NOMO-1 treated with DMSO at 0.1 percent for 48 hours (cell line): ENCODE data around the gene CDKN2B-AS1.
"Not testable (repeated sequence)": the region's sequence is repeated elsewhere in the genome, so short reads cannot be mapped to it uniquely, and the experiment has no call there.

ENCODE experiments used
- DNase-seq: peaks from one replicate; lab custom pipeline; 2025; ENCODE audit not compliant: unreplicated experiment; lab: John Stamatoyannopoulos, UW

CDKN2B-AS1 gene

DNA sequence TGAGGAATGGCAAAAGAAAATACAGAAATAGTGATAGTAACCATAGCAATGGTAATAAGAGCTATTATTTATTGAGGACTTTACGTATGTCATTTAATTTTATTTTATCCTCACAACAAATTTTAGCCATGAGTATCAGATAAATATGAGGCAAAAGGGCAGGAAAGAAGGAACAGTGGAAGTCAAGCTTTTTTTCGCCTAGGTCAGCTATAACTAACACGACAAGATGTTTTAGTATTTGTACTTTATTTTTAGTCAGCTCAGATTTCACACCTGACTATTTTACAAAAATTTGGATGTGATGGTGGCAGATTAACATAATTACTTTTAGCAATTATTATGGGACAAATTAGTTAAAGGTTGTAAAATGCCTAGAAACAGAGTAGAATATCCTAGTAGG lies 49.3 kb downstream of the CDKN2B-AS1 start:
- no peak for DNase-seq

DNA sequence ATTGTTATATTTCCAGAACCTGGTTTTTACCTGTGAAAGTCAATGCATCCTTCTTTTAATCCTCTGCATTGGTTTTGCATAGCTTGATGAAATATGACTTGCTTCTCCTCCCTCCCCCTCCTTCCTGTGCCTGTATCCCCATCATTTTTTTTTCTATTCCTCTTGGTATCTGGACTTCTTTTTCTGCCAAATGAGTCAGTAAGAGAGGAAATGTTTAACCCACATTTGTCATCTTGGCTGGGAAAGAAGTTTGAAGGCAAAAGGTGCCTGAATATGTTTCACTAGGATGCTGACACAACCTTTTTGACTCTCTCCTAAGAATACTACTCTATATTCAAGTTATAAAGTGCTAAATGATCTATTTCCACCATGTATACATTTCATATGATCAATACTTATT lies 50.0 kb downstream of the CDKN2B-AS1 start:
- no peak for DNase-seq

DNA sequence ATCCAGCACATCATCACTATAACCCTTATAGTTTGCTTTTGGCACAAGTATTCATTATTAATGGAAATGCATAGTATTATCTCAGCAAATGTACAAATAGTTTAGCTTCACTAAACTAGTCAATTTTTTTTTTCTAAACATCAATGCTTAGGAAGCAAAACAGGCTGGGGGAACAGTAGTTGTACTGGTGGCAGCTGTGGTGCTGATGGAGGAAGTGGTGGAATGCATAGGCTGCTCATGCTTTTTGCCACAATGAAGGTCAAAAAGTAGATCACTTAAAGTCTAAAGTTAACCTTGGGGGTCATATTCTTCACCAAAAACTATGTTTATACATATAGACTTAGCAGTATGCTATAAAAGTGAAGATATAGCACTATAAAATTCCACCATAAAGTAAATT lies 50.8 kb downstream of the CDKN2B-AS1 start:
- no peak for DNase-seq

DNA sequence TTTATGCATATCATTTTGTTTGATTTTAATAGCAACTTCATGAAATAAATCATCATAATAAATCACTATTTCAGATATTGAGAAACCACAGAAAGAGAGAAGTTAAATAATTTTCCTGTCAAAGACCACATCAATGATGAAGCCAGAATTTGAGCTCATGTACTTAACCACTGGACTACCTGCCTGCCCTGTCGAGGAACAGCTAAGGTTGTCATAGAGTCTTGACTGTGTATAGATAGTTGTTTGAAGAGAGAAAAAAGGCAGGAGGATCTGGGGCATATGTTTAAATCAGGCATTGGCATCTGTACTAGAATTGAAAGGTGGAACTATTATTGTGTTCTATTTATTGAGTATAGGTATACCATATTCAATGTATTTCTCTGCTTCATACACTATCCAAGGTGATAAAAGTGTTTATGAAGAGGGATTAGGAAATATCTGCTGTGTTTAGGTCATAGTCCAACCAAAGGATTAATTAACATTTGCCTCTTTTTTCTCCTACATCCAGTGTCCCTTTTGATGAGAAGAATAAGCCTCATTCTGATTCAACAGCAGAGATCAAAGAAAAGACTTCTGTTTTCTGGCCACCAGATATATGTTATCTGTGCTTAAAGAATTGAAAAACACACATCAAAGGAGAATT lies 51.8 kb downstream of the CDKN2B-AS1 start:
- no peak for DNase-seq

DNA sequence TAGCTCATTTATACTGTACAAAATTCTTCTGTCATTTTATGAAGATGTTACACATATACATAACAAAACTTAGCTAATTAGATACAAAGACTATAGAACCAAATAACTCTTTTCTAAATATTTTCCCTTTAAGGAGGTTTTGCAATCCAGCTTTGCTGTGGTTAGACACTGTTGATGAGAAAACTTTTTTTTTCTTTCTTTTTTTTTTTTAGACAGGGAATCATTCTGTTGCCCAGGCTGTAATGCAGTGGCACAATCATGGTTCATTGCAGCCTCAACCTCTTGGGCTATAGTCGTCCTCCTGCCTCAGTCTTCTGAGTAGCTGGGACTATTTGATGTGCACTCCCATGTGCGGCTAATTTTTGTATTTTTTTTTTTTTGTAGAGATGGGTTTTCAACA lies 53.0 kb downstream of the CDKN2B-AS1 start:
- no peak for DNase-seq

DNA sequence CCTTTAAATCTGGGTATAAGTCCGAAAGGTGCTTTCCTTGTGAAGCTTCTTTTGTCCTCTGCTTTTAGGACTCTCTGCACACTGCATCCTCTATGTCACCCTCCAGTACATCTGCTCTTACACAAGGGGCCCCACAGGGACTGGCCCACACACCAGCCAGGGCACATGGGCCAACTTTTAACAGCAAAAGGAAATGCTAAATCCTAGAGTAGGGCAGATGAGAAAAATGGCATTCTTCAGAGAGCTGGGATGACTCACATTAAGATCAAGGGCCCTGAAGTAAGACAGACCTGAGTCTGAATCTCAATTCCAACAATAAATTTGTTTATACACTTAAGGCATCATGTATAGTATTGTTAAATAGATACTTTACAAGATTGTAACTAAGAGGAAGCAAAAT lies 54.8 kb downstream of the CDKN2B-AS1 start:
- DNase-seq, result no peak

DNA sequence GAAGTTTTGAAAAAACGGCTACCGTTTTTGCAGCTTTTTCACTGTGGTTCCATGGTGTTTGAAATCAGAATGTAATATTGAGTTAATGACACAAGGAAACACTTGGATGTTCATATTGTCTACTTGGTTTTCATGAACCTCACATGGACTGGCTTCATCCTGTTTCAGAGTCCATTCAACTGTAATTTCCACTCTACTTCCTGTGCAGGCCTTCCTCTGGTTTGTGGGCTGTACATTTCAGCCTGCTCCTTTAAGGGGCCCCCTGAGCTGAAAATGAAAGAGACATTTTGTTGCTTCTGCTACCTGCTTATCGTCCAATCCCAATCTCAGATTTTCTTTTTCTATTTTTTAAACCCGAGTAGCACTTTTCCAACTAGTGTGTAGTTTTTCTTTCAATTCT lies 56.3 kb downstream of the CDKN2B-AS1 start:
- DNase-seq, result no peak

DNA sequence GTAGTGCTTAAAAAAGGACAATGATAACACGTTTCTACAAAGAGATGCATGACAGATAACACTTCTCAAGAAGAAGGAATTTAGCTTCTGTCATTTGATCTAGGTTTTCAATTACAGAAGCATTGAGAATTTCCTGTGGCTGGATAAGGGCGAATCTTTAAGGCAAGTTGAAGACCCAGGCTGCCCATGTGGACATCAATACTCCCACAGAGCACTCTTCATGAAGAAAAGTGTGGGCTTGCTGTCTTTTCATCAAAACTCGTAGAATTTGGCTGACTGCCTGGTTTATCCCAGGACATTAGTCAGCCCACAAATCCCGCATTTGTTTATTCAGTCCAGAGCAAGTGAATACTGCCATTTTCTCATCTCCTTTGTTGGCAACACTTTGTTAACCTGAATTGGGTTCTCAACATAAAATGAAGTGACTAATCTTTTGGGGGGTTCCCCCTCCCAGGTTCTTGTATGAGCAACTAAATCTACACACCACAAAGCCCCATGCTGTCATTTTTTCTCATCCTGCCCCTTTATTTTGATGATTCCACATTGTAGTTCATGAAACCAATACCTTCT lies 57.9 kb downstream of the CDKN2B-AS1 start:
- no peak for DNase-seq

DNA sequence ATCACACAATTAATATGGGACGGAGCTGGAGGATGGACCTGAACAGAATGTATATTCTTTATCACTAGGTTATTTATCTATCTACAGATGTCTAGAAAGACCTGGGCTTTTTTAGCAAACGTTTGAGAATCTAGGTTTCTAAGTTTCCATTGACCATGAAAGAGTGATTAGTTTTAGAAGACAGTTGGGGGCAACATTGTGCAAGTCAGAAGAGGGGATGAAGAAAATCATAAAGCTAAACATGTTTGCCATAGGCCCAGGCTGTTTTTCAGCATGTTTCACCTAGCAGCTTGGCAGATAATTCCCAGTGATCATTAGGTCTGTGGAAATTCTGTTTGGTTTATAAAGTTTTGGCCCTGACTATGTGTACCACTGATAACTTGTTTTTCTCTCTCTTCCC lies 58.6 kb downstream of the CDKN2B-AS1 start:
- no peak for DNase-seq

DNA sequence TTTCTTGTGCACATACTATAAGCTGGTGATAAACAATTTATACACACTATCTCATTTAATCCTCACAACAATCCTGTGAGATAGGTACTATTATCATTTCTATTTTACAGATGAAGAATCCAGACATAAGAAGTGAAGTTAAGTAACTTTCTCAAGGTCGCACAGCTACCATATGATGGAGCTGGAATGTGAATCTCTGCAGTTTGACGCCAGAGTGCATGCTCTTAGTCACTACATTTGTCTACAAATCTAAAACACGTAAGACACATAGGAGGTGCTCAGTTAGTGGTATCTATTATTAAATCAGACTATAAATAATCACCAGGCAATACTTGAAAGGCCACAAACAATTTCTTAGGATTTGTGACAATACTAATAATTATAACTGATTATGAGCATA lies 59.5 kb downstream of the CDKN2B-AS1 start:
- no peak for DNase-seq

DNA sequence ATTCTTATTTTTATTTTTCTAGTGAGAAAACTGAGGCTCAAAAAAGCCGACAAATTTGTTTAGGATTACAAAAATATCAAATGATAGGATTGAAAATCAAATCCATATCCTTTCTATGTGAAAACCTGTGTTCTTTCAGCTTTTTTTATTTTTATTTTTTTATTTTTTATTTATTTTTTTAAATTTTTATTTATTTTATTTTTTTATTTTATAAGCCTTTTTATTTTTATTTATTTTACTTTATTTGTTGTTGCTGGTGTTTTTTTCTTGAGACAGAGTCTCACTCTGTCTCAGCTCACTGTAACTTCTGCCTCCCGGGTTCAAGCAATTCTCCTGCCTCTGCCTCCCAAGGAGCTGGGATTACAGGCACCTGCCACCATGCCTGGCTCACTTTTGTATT lies 59.9 kb downstream of the CDKN2B-AS1 start:
- no peak for DNase-seq

DNA sequence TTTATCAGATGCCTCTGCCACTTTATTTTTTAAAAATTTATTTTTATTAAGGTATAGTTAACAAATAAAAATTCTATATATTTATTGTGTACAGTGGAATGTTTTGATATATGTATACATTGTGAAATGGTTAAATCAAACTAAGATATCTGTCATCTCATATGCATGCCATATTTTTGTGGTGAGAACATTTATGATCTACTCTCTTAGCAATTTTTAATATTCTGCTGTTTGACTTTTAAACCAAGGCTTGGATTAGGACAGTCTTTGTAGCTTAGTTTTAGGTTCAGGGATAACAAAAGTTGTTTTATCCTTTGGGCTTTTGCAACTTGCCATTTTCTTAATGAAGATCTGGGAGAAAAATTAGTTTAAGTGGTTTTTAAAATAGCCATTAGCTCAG lies 60.5 kb downstream of the CDKN2B-AS1 start:
- DNase-seq, result no peak

DNA sequence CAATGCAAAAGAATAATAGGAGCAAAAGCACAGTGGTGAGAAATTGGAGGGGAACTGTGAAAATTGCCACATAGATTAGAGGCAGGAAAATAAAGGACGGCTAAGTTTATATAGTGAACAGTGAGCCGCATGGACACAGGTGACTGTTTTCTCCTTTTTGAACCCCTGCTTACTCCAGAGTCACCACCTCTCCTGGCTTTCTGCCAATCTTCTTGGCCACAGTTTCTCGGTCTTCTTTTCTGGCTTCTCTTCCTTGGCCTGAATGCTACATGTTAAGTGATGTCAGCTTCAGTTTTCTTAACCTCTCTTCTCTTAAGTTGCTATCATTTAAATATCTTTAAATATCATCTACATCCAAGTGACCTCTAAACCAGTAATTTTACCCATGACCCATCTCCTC lies 61.8 kb downstream of the CDKN2B-AS1 start:
- no peak for DNase-seq

DNA sequence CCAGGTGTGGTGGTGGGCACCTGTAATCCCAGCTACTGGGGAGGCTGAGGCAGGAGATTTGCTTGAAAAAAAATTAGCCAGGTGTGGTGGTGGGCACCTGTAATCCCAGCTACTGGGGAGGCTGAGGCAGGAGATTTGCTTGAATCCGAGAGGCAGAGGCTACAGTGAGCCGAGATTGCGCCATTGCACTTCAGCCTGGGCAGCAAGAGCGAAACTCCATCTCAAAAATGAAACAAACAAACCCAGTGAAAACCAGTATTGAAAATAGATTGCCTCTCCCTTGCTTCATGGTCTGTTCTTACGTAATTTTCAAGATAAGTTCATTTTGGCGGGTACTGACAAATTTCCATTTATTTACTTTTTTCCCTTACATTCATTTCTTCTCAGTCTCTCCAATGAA lies 63.4 kb downstream of the CDKN2B-AS1 start:
- not testable (repeated sequence) for DNase-seq

DNA sequence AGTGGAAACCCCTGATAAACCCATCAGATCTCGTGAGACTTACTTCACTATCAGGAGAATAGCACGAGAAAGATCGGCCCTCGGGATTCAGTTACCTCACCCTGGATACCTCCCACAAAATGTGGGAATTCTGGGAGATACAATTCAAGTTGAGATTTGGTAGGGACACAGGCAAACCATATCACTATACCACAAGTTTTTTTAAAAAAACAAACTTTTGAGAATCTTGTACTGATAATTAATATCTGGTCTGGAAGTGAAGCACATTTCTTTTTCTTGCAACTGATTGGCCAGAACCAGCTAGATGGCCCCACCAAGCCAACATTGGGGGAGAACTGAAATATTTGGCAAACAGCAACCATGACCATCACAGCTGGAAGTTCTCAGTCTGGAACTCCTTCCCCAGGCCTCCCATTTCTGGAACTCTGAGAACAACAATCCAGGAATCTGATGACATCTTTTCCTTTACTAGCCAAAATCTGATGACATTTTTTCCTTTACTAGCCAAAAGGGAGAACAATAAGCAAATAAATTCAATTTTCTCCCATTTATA lies 66.3 kb downstream of the CDKN2B-AS1 start:
- DNase-seq, result no peak

DNA sequence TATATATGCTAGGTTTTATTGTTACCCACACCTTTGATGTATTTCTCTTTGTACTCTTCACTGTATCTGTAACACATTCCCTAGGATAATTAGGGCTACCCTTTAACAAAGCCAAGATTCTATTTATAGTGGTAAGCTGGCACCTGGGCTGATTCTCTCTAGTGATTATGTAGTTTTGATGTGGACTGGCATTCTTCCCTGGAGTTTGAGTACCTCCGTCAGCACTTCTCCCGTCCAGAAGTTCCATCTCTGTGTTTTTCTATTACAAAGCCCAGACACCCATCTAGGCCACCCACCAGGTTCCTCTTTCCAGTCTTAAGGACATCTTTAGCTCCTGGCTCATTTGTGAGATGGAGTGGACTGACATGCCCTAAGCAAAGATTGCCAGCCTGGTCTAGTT lies 70.4 kb downstream of the CDKN2B-AS1 start:
- DNase-seq, result no peak

DNA sequence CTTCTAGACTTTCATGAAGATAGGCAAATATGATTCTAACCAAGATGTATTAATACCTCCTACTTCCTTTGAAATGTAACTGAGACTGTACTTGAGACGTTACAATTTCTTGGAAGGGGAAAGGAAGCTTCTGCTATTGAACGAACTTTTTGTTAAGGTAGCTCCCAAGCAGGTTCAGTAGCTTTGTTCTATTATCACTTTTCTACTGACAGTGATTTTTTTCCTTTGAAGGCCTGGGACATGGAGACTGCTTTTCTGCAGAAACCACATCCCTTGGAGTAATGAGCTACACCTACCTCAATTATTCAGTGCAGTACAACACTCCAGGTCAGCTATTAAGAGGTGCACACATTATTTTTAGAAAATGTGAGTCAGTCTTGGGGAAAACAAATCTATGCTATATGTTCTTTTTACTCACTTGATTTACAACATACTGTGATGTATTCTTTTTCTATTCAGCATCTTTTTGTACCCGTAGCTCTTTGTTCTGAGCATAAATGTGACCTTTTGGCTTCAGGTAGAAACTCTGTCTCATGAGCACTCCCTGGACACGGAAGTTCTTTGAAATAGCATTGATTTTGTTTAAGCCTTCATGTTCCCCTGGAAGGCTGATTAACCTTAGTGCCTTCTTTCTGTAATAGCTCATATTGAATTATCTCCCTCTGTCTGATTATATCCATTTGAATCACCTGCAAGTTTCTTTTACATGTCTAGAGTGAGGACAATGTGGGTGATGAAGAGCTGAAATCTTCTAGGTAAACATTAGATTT lies 71.0 kb downstream of the CDKN2B-AS1 start:
- DNase-seq, result no peak

DNA sequence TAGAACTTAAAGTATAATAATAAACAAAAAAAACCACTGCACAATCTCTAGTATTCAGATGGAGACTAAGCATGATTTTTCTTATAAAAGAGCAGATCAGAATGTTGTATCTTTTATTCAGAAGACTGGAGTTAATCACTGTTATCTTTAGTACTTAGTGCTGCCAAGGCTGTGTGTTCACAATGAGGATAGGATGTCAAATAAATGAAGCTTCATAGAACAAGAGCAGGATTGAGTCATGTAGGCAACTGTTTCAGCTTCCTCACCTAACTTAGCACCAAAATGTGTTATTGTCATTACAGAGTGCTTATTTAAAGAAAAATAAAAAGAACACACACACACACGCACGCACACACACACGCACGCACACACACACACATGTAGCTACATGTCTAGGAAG lies 72.6 kb downstream of the CDKN2B-AS1 start:
- no peak for DNase-seq

DNA sequence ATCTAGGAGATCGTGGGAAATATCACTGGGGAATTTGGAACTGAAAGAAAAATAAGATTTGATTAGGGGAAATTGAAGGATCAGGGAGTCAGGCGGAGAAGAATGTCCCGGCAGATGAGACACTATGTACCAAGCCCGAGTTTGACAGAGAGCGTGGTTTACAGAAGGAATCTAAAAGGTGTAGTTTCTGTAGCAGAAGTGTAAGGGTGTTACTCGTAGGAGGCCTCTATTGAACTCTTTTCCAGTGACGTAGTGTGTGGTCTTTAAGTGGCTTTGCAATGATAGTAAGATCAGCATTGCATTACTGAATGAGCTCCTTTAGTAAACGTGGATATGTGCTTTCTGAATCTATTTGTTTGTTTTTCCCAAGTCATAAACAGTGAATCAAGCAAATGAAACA lies 73.8 kb downstream of the CDKN2B-AS1 start:
- DNase-seq, result no peak

DNA sequence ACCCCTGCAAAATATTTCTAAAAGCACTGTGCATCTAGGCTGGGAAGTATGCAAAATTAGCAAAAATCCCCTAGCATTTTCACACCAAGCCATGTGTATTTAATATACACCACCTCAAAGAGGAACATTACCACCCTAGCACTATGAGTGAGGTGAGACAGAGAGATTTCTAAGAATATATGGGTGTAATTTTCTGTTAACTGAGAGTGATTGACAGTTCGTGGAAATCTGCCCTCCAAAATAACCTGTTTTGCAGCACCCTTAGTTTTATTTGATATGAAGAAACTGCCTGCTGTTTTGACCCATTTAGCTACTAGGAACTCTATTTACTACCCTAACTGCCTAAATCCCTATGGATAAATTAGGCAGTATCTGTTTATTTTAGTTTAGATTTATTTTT lies 78.8 kb downstream of the CDKN2B-AS1 start:
- DNase-seq, result no peak

DNA sequence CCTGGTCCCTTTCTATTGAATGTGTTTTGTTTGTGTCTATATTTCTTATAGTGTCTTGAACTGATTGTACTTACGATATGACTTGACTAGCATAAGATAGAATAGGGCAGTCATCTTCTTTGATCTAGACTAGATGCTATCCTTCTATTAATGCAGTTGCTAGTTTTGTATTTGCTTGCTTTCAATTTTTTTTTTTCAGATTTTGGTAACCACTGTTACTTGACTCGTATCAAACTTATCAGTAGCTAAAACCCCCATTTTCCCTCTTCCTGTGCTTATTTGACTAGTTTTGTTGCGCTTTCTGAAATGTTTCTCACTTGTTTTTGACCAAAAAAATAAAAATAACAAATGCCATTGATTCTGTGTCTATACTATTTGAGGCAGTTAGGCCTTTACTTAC lies 83.5 kb downstream of the CDKN2B-AS1 start:
- no peak for DNase-seq

DNA sequence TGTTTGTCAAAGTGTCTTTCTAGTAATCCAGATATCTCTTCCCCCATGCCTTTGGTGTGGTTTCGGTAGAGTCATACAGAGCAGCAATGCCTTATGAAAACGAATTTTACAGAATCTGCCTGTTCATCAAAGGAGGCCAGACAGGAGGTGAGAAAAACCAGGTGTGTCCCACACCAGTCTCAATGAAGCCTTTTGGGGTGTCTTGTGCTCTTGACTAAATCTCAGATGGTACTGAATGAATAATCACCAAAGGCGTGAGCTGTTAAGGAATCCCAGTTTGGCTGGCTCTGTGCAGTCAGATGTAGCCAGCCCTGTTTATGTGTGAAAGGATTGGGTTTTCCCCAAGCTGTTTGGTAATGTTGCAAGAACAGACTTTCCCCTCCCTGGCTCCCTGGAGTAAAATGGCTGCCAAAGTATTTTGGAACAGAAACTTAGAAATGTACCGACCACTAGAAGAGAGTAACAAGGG lies 85.3 kb downstream of the CDKN2B-AS1 start:
- DNase-seq, result no peak
